ENCODE measurements around the gene CADM2.
A peak's percentile ranks its signal among the peaks of the same experiment; 100 is the strongest.

CADM2 gene

DNA sequence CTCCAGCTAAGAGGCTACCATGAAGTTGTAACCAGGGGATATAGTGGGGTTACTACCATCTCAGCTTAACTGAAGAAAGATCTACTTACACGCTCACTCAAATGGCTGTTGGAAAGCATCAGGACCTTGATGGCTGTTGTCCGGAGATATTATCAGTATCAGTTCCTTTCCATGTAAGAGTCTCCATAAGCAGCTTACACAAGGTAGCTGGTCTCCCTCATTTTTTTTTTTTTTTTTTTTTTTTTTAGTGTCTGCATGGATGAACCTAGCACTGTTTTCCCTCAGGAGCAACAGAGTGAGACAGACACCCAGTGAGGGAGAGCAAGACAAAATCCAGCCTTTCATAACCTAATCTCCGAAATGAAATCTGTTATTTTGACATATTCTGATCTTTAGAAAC, 230.9 kb downstream of the CADM2 start:
- DNase-seq (ENCODE audit: low read depth, low spot score): no peak

DNA sequence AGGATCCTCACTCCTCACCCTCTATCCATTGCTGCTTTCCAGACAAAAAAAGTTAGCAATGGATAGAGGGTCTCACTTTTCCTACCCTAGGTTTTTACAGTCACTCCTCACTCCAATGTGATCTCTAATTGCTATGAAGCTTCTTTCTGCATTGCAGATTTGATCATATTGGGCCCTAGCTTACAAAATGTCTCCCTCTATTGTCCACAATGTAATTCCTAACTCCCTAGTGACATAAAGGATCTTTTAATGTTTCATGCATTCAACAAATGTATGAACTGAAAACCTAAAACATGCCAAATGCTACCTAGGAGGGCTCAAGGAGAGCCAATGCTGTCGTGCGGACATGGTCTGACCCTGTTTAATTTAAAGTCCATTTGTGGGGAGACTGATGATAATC, 234.8 kb downstream of the CADM2 start:
- no peak for DNase-seq (ENCODE audit: low read depth, low spot score)

DNA sequence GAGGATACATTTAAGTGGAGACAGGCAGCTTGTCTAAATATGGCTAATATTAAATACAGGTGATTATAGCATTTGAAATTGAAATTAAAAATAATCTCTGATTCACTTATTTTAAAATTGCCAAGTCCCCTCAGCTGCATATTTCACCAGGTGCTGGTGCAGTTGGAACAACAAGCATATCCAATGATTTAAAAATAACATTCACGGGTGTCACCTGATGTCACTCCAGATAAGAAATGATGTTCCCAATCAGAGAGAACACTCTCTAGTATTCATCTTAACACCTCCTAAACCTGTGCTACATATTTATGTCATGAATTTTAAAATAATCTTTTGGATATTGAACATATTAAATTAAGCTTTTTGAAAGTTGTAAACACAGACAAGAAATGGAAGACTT, 249.9 kb downstream of the CADM2 start:
- DNase-seq (ENCODE audit: low read depth, low spot score): no peak

DNA sequence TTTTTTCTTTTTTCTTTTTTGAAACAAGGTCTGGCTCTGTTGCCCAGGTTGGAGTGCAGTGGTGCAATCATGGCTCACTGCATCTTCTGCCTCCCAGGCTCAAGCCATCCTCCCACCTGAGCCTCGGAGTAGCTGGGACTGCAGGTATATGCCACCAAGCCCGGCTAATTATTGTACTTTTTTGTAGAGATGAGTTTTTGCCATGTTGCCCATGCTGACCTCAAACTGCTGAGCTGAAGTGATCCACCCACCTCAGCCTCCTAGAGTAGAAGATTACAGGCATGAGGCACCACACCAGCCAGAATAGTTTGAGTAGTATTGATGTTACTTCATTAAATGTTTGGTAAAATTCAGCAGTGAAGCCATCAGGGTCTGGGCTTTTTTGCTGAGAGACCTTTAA, 251.8 kb downstream of the CADM2 start:
- DNase-seq (ENCODE audit: low read depth, low spot score): no peak

DNA sequence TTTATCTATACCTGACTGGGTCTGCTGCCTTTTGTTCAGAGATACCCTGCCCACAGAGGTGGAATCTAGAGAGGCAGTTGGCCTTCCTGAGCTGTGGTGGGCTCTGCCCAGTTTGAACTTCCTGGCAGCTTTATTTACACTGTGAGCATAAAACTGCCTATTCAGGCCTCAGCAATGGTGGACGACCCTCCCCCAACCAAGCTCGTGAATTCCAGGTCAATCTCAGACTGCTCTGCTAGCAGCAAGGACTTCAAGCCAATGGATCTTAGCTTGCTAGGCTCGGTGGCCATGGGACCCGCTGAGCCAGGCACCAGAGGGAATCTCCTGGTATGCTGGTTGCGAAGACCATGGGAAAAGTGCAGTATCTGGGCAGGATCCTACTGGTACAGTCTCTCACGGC, 270.2 kb downstream of the CADM2 start:
- DNase-seq (ENCODE audit: low read depth, low spot score): no peak

DNA sequence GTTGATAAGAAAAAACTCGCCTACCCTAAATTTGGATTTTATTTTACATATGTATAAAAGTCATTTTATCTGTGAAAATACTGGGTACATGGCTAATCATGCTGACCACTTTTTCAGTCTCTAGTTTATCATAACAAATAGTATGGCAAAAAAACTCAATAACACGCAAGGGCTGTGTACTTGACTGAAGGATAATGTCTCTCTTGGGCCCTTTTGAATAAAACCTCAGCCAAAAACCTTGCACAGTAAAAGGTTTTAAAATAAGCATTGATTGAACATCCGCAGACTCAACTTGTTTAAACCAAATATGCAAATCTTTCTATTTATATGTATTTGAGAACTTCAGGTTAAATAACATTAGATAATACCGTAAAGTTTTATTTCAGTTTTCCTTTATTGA, 285.3 kb downstream of the CADM2 start:
- no peak for DNase-seq (ENCODE audit: low read depth, low spot score)

DNA sequence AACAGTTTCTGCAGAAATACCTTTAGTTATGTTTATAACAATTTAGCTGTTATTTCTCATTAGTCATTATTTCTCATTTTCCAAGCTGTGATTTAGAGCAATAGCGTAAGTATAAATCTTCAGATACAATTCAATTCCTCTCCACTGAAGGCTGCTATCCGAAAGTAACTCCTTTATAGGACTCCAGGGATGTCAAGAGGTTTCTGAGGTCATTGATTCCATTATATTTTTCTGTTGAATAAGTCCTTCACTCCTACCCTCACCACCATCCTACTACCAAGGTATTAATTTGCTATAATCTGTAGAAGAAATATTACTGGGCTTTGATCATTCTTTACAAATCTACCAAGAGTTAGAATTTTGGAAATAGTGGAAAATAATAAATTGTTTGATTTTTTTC, 285.7 kb downstream of the CADM2 start:
- DNase-seq (ENCODE audit: low read depth, low spot score): no peak

DNA sequence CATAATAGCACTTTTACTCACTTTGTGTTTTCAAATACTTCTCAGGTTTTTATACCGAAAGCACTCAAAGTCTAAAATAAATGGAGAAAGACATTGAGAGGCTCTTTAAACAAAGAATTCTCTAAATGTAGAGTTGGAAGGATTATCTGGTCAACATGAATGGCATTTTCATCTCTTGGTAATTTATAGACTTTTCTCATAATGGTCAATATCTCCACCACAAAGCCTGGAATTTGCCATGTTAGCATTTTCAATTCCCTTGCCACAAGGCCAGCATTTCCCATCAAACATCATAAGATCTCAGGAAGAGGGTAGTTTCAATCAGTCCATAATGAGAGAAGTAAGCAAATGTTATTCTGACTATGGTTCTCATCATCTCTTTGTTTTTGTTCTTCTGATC, 293.0 kb downstream of the CADM2 start:
- no peak for DNase-seq (ENCODE audit: low read depth, low spot score)

DNA sequence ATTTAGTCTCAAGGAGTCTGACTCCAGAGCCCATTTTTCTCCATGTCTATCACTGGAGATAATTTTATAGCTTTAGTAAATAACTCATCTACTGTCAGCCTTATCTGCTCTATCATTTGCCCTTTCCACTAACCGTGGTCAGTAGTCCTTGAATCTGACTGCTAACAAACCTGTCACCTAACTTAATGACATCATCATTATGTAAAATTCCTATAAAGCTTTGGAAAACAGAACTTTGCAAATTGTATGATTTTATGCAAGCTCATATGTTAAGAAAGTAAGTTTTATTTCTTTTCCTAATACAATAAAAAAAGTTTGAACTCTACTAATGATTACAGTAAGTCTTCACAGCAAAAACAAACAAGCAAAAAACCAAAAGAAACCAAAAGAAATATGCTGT, 293.9 kb downstream of the CADM2 start:
- no peak for DNase-seq (ENCODE audit: low read depth, low spot score)

DNA sequence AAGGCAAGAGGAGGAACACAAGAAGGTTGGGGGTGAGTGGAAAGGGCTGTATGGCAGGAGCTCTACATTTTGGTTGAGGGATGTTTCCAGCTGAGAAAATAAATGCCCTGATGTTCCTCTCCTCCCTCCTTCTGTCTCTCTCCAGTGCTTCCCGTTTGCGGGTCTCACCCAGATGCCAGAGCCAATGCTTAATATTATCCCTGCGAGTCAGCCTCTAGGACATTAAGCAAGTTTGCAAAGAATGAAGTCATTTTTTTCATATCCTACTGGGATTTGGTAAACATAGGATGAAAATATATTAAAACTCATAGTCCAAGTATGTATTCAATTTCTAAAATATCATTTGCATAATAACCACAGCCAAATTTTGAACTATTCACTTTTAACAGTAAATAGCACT, 295.9 kb downstream of the CADM2 start:
- no peak for DNase-seq (ENCODE audit: low read depth, low spot score)

DNA sequence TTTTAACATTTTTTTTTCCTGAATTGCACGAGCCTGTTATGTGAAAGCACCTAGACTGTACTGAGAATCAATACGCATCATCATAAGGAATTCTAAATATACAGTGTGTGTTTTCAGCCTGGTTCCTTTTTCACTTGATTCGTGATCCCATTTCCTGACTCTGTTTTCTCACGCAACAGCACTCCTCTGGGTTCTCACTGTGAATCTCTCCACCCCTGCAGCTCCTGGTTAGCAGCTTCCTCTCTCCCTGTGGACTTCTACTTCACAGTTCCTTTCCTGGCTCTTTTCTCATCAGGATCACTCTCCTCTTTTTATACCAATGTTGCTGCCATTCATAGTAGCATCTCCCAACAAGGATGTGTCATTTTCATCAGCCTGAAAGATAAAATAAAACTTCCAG, 297.2 kb downstream of the CADM2 start:
- peak; percentile 5 for DNase-seq (ENCODE audit: low read depth, low spot score)

DNA sequence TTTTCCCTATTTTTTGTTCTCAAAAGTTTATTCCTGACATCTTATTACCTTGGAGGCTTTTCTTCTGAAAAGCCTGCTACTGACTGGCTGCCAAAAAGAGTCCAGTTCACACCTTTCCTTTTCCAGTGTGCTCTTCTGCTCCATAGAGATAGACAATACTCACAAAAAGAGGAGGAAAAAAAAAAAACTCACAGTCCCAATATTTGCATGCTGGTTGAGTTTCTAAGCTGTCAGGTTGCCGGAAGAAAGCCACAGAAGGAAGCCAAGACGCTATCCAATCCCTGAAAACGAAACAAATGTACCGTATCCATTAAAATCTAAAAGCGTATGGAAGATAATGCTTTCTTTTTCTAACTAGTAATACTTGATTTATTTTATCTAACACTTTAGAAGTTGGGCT, 299.5 kb downstream of the CADM2 start:
- no peak for DNase-seq (ENCODE audit: low read depth, low spot score)

DNA sequence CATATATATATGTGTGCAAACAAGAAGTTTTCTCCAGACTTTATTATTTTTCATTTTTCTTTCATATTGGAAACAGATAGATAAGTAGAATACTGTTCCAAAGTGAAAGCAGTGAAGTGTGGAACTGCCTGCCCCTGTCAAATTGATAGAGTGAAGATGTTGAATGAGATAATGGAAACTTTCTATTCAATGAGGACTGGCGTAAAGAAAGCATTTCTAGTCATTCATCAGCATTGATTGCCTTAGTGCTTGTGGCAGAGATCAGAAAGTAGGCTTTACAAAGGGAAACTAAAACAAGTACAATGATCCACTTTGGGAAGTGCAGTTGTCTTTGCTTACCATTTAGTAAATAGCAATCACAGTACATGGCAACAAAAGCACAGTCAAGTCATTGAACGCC, 300.0 kb downstream of the CADM2 start:
- no peak for DNase-seq (ENCODE audit: low read depth, low spot score)

DNA sequence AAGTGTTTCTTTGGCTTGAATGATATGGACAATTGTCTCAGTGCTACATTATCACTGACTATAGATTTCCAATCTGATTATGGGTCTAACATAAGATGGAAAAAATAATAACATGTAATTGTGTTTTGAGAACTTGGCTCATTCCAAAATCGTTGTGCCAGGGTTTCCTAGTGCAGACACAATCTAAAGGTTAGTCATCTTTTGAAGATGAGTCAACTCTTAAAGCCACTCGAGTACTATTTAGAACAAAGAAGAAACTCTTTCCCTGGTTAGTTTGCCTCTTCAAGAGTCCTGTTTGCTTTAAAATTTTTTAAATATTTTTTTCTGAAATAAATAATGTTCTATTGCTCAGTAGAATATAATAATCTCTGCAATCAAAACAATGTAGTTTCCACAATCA, 301.0 kb downstream of the CADM2 start:
- DNase-seq (ENCODE audit: low read depth, low spot score): no peak

DNA sequence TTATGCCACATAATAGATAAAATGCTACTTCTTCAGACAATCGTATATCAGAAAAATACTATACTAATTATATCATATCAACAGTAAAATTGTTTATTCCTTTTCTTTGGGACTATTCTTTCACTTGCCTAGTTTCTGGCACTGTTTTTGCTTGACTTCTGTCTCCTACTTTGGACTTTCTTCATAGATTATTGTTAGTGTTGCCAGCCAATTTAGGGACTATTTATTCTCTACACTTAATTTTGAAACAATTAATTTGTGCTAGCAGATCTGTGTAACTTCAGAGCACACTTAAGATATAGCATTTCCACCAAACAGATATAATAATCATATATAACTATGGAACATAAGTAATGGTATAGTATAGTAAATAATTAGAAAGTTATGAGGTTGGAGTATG, 305.6 kb downstream of the CADM2 start:
- no peak for DNase-seq (ENCODE audit: low read depth, low spot score)

DNA sequence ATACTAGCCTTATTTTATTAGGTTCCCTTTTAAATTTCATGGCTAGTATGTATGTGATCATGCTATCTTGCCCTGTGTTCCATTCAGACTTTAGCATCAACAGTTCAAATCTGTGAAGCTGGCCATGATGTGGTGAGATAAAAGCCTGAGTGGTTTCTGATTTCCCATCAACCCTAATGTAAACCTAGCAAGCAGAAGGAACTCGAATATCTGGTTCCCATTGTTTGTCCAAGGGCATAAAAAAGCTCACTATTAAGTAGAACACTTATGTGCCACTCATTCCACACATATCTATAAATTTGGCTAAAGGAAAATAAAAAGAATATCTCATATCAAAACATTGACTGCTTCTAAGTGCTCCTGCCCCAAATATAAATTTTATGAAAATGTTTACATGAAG, 311.7 kb downstream of the CADM2 start:
- DNase-seq (ENCODE audit: low read depth, low spot score): no peak

DNA sequence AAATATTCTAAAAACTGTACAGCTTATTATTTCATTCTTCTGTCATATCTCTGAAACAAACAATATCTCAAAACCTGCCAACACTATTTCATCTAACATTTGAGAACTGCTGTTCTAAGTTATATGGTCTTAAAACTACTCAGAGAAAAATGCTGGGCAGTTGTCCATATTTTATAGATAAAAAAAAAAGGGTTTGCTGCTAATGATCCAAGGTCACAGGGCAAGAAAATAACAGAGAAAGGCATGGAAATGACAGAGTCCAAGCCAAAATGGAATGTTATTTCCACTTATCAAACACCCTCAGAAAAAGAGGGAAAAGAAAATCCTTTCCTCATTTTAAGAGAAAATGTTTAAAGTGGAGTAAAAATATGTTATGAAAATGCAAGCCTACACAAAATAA, 313.1 kb downstream of the CADM2 start:
- no peak for DNase-seq (ENCODE audit: low read depth, low spot score)

DNA sequence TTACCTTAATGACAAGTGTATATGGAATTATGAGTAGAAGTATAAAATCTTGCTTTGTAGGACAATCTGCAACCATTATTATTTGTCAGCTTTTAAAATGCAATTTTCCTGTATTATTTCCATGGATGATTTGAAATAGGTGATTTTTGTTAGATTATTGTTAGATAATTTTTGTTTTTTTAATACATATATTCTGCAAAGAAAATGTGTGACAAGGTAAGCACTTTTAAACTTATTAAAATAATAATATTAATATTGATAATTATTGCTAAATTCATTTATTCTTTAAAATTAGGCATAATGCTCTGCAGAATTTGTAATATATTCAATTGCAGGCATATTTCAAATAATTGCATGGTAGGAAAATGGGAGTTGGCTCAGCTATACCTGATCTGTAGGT, 329.5 kb downstream of the CADM2 start:
- no peak for DNase-seq (ENCODE audit: low read depth, low spot score)

DNA sequence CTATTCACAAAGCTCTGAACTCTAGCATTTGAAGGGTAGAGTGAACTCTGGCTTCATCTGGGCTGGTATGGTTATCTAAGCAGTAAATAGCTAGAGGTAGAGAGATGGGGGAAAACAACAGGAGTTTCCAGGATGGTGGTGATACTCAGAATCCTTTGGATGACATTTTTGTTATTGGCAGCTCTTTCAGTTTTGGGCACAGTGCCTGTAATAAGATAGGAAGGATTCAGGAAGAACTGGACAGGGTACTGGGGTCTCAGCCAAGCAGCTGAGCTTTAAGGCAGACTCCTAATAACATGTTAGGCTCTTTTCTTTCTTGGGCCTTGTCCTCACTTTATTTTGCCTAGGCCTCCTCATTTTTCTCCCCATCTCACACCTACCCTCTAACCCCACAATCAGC, 338.5 kb downstream of the CADM2 start:
- no peak for DNase-seq (ENCODE audit: low read depth, low spot score)

DNA sequence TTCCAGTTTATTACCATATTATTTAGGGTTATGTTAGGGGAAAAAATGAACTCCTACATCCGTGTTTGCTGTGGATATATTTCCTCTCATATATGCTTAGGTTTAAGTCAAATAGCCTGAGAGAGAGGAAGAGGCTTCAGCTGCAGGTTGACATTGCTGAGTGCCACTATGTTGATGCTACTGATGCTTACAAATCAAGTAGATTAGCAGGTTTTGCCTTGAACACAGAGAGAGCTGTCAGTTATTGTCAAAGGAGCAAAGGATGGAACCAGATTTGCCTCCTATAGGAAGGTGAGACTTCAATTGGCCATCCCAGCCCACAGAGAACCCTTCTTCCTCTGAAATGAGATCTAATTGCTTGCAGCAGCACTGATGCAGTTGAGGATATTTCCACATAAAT, 339.2 kb downstream of the CADM2 start:
- no peak for DNase-seq (ENCODE audit: low read depth, low spot score)

DNA sequence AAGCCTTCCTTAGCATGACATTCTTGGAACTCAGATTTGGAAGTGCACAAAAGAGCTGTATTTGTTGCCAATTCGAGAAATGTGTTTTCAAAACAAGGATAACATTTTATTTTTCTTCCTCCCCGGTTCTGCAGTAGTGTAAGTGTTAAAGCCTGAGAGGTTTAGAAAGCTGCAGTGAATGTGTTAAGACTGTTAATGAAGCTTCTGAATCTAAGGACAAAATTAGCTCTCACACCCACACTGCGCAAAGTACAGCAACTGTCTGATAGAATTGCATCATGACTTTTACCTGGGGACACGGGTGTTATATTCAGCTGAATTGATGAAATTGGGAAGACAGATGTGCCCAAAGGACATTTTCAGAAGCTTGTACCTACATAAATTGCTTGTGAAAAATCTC, 344.4 kb downstream of the CADM2 start:
- DNase-seq (ENCODE audit: low read depth, low spot score): no peak

DNA sequence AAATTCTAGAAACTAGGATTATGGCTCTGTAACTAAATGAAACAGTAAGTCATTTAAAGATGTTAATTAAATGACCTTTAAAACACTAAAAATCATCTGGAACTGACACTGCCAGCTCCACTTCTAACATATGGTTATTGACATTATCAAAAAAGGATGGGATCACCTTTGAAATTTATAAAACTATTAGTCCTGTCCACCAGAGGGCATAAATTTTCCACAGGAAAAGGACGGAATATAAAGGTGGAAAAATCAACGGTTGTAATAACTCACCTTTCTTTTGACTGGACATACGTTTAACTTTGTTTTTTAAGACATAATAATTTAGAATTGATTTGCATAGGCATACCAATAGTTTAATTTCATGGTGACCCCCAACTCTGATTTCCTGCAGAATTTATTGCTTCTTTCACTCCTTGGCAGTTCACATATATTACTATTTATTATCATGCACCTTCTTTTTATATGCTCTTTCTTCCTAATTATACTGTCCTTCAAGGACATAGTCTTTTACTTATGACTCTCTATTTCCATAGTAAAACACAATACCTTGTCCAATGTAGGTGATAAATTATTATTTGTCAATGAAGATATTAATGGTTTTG, 345.7 kb downstream of the CADM2 start:
- no peak for DNase-seq (ENCODE audit: low read depth, low spot score)

DNA sequence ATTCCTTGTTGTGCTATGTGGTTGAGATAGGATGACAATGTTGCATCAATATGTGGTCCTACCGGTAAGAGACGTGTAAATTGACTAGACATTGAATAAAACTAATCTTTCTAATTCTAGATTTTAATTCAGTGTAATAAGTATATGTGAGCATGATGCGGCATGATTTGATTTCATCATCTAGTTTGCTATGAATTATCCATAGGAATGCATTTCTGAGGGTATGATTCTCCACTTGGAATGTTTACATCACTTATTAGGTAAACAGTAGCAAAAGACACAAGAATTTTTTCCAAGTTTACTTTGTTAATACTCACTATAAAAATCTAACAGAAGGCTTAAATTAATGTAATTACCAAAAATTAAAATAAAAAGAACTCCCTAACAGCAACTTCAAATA, 353.5 kb downstream of the CADM2 start:
- DNase-seq (ENCODE audit: low read depth, low spot score): no peak

DNA sequence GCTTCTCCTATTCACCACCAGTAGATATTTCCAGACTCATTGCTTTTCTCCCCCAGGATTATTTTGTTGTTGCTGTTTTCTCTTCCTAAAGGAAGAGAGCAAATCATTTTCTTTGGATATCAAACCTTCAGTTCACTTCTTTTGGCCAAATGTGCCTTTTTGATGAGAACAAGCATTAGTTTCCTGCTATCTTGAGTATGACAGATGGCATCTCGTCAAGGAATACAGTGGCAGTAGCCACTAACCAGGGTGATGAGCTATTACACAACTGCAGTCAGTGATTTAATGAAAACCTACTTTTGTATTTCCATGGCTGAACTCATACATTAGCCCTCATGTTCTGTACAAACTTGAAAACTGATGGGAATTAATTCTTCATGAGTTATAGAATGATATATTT, 354.6 kb downstream of the CADM2 start:
- no peak for DNase-seq (ENCODE audit: low read depth, low spot score)

DNA sequence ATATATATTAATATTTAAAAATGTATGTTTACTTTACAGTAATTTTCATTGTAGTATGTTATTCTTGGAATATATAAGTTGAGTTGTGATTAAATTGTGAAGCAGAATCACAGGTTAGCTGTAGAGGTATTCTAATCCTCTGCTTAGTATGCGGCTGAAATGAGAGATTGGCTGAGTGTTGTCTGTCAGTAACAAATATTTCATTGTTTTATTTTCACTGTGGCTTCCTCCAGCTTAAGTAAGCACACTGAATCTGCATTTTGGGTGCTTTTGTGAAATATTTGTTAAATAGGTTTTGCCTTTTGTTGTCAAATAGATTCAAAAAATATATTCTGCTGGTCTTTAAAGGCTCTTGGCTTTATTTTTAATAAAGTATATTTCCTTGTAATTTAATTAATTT, 357.5 kb downstream of the CADM2 start:
- DNase-seq (ENCODE audit: low read depth, low spot score): no peak
